Measurements from ENCODE around the gene ABCF3. TPM values are rescaled to one million over a fixed set of nuclear protein-coding genes. Genes with fewer than 3 reads are reported as not detected.
A peak's percentile ranks its signal among the peaks of the same experiment; 100 is the strongest.

Gene ABCF3
- total and polyA plus RNA-seq, 10 donors: 35.3 to 90.7 (median 68.5) TPM

GRCh38 chr3:184165543-184165942 is 20.5 kb upstream of the ABCF3 start:
- 88 to 98% (median 96%) methylated on average over 3 of the region's 3 CpGs for WGBS, 5 donors
- DNase-seq: no peak
- no peak overlapping the region for H3K27ac ChIP-seq
- no peak for TF ChIP-seq POLR2A (IDR thresholded peaks at IDR 0.05)
- TF ChIP-seq POLR2AphosphoS5 (IDR thresholded peaks at IDR 0.05): no peak
- TF ChIP-seq, protein P1, sequence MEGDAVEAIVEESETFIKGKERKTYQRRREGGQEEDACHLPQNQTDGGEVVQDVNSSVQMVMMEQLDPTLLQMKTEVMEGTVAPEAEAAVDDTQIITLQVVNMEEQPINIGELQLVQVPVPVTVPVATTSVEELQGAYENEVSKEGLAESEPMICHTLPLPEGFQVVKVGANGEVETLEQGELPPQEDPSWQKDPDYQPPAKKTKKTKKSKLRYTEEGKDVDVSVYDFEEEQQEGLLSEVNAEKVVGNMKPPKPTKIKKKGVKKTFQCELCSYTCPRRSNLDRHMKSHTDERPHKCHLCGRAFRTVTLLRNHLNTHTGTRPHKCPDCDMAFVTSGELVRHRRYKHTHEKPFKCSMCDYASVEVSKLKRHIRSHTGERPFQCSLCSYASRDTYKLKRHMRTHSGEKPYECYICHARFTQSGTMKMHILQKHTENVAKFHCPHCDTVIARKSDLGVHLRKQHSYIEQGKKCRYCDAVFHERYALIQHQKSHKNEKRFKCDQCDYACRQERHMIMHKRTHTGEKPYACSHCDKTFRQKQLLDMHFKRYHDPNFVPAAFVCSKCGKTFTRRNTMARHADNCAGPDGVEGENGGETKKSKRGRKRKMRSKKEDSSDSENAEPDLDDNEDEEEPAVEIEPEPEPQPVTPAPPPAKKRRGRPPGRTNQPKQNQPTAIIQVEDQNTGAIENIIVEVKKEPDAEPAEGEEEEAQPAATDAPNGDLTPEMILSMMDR (IDR thresholded peaks at IDR 0.05 in 8 of 11, conservative IDR thresholded peaks at IDR 0.05 in 3 of 11): no peak
- H3K4me1 ChIP-seq: peaks cover 0 to 34% (median 11%) of the 10 kb centered on the region in 6 donors
- peaks cover 0 to 94% (median 67%) of the 10 kb centered on the region in 6 donors for H3K36me3 ChIP-seq
- no peak overlapping the region for H3K4me3 ChIP-seq
- intact Hi-C loops (cut with DNase I; ENCODE audit: low total_unique reads): no loop called here
- no peaks in the 10 kb centered on the region for H3K9me3 ChIP-seq
- H3K27me3 ChIP-seq (replicated peaks in 1 of 7): no peaks in the 10 kb centered on the region

DNA sequence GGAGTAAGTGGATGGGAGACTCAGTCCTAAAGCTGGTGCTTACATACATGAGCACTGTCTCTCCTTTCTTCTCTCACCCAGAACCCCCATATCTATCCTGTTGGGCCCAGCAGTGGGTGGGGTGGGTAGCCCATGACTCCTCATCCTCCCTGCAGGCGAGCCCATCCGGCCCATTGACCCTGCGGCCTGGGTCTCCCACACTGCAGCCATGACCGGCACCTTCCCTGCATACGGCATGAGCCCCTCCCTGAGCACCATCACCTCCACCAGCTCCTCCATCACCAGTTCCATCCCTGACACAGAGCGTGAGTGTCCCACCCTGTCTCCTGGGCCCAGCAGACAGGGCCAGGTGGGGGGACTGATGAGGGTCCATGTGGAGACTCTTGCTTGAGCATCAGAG is 19.3 kb upstream of the ABCF3 start:
- Histone ChIP-seq H3K4me3 (no peak overlapping the region), H3K36me3 (peaks cover 0 to 100% (median 78%) of the 10 kb centered on the region in 6 donors), H3K4me1 (peaks cover 0 to 22% (median 7%) of the 10 kb centered on the region in 6 donors), H3K27ac (no peak overlapping the region), H3K27me3 (replicated peaks in 1 of 7) (no peaks in the 10 kb centered on the region), H3K9me3 (no peaks in the 10 kb centered on the region)
- intact Hi-C loops (cut with DNase I; ENCODE audit: low total_unique reads): no loop called here
- TF ChIP-seq, protein P1 (IDR thresholded peaks at IDR 0.05 in 8 of 11, conservative IDR thresholded peaks at IDR 0.05 in 3 of 11): no peak
- TF ChIP-seq POLR2AphosphoS5 (IDR thresholded peaks at IDR 0.05): peak in 1 of 3 donors; percentile 56
- no peak for TF ChIP-seq POLR2A (IDR thresholded peaks at IDR 0.05)
- WGBS, 5 donors: 94 to 96% (median 96%) methylated on average over 6 of the region's 6 CpGs
- DNase-seq: peak; percentile 63

DNA sequence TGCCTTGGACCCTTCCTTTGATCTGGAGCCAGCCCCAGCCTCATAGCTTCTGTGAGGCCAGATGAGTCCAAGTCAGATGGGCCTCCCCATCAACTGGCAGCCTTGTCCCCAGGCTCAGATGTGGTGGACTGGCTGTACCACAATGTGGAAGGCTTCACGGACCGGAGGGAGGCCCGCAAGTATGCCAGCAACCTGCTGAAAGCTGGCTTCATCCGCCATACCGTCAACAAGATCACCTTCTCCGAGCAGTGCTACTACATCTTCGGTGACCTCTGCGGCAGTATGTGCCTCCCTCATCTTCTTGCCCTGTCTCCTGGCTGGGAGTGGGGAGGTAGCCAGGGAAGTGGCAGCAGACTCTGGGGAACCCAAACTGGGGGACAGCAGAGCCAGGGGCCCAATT is 18.2 kb upstream of the ABCF3 start:
- peak; percentile 51 for DNase-seq
- Histone ChIP-seq H3K36me3 (peaks cover 0 to 100% (median 85%) of the 10 kb centered on the region in 6 donors), H3K27ac (no peak overlapping the region), H3K9me3 (no peaks in the 10 kb centered on the region), H3K4me1 (peaks cover 0 to 16% (median 0%) of the 10 kb centered on the region in 6 donors), H3K4me3 (no peak overlapping the region), H3K27me3 (replicated peaks in 1 of 7) (no peaks in the 10 kb centered on the region)
- intact Hi-C loops (cut with DNase I; ENCODE audit: low total_unique reads): no loop called here
- 90 to 100% (median 97%) methylated on average over 7 to 8 of the region's 8 CpGs for WGBS, 5 donors
- TF ChIP-seq, protein P1 (IDR thresholded peaks at IDR 0.05 in 8 of 11, conservative IDR thresholded peaks at IDR 0.05 in 3 of 11): no peak
- TF ChIP-seq POLR2AphosphoS5 (IDR thresholded peaks at IDR 0.05): no peak
- no peak for TF ChIP-seq POLR2A (IDR thresholded peaks at IDR 0.05)

- intact Hi-C loops (cut with DNase I; ENCODE audit: low total_unique reads): no loop called here
- Histone ChIP-seq H3K27ac (no peak overlapping the region), H3K4me1 (peaks cover 0 to 8% (median 0%) of the 10 kb centered on the region in 6 donors), H3K4me3 (no peak overlapping the region), H3K36me3 (peaks cover 0 to 94% (median 85%) of the 10 kb centered on the region in 6 donors), H3K27me3 (replicated peaks in 1 of 7) (no peaks in the 10 kb centered on the region), H3K9me3 (no peaks in the 10 kb centered on the region)
- DNase-seq: peak; percentile 48
- WGBS, 5 donors: 82 to 94% (median 87%) methylated on average over 8 to 9 of the region's 9 CpGs
- TF ChIP-seq POLR2AphosphoS5 (IDR thresholded peaks at IDR 0.05) (no peak), POLR2A (IDR thresholded peaks at IDR 0.05) (no peak)
- TF ChIP-seq, protein P1 (IDR thresholded peaks at IDR 0.05 in 8 of 11, conservative IDR thresholded peaks at IDR 0.05 in 3 of 11): no peak
These were observed 17.5 kb upstream of the ABCF3 start for GRCh38 chr3:184168363-184169120.
